ENCODE results near the gene CACHD1. TPM values are rescaled to one million over a fixed set of nuclear protein-coding genes. Genes with fewer than 3 reads are reported as not detected.

The CACHD1 gene
- polyA plus RNA-seq, 2 of the 4 experiments (the other 2 are of a cell fraction): 0.72 to 1.6 TPM

DNA sequence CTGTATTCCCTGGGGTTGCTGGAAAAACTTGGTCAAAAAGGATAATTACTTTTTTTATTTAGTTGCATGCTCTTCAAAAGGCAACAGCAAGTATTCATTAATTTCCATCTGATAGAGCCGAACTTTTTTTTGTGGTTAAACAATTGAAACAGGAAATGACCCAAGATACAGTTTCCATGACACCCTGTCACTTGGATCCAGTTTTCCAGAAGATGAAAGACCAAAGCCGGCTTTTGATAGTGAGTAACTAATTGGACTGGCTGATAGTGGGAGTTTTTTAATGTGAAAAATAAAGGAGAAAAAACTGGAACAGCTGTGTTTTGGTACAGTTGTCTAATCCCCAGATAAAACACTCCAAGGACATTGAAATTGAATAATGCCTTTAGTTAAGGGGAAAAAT is 33.0 kb downstream of the CACHD1 start:
- peaks cover 14% of the 10 kb centered on the region for H3K4me1 ChIP-seq
- DNase-seq (ENCODE audit: low read depth in 1 of 2, low spot score in 1 of 2): no peak
- TF ChIP-seq EHF (CRISPR knock-in tag; IDR thresholded peaks at IDR 0.05): no peak
- TF ChIP-seq ZFP36 (IDR thresholded peaks at IDR 0.05; ENCODE audit: borderline replicate concordance, partially characterized antibody): no peak
- no peak for TF ChIP-seq RAD21 (conservative IDR thresholded peaks at IDR 0.05 in 1 of 2, IDR thresholded peaks at IDR 0.05 in 1 of 2)
- TF ChIP-seq CBX2 (IDR thresholded peaks at IDR 0.05; ENCODE audit: borderline replicate concordance, low read depth): no peak
- TF ChIP-seq KDM1A (IDR thresholded peaks at IDR 0.05; ENCODE audit: low read depth): no peak
- TF ChIP-seq SMC3 (IDR thresholded peaks at IDR 0.05): no peak
- no peak for TF ChIP-seq USF2 (IDR thresholded peaks at IDR 0.05)
- no peak for TF ChIP-seq RFX5 (IDR thresholded peaks at IDR 0.05)
- no peak for TF ChIP-seq FOSB (CRISPR knock-in tag; IDR thresholded peaks at IDR 0.05)
- TF ChIP-seq TFCP2L1 (CRISPR knock-in tag; IDR thresholded peaks at IDR 0.05): no peak
- no peak for TF ChIP-seq KDM5A (IDR thresholded peaks at IDR 0.05)
- ChIA-PET POLR2A (no interaction called here), CTCF (interaction anchor here (0.6 kb wide), 1 partner anchor 29 kb away, joined by 4 read pairs; no protein-coding TSS in a partner anchor)
- 84% methylated on average over 2 of the region's 2 CpGs for WGBS (ENCODE audit: missing lambda C conversion rate)
- H3K4me2 ChIP-seq: no peak overlapping the region
- no peak for ATAC-seq
- H3K9me3 ChIP-seq: no peaks in the 10 kb centered on the region
- no peak overlapping the region for H3K27ac ChIP-seq
- no peak overlapping the region for H3K4me3 ChIP-seq
- no peak for FAIRE-seq

DNA sequence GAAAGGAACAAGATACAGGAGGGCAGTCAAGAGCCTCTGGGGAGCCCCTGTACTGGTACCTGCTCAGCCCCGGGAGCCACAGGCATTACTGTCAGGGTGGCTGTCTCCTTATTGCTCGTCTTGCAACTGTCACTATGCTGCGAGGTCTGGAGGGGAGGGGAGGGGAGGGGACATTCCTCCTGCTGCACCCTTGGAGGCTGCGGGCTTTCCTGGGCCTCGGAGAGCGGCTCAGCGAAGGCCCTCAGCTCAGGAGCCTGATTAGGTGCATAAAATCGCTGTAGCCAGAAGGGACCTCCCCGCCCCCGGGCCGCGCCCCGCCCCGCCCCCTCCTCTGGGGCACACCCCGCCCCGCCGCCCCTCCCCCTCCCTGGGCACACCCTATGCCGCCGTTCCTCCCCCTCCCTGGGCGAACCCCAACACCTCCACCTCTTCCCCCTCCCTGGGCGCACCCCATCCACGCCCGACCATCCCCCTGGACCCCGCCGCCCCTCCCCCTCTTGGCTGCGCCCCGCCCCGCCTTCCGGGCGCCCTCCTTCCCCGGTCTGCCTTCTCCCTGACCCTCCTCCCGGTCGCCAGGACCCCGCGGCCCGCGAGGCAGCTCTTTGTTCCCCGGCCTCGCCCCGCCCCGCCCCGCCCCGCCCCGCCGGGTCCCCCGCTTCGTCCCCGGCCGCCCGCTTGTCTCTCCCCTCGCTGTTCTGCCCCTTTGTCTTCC is 35.5 kb downstream of the CACHD1 start:
- ChIA-PET POLR2A (no interaction called here), CTCF (interaction anchor here (1.8 kb wide), 1 partner anchor 12 kb away, joined by 5 read pairs; no protein-coding TSS in a partner anchor)
- FAIRE-seq: no peak
- WGBS (ENCODE audit: missing lambda C conversion rate): 0% methylated on average over 2 of the region's 51 CpGs
- Histone ChIP-seq H3K4me1 (peaks cover 14% of the 10 kb centered on the region), H3K27ac (peak overlapping the region; percentile 67 to 93), H3K4me3 (peak overlapping the region; percentile 60), H3K9me3 (no peaks in the 10 kb centered on the region), H3K4me2 (peak overlapping the region; percentile 95)
- no peak for TF ChIP-seq BHLHE40 (IDR thresholded peaks at IDR 0.05; ENCODE audit: low read depth, low read length)
- TF ChIP-seq SREBF2 (IDR thresholded peaks at IDR 0.05): no peak
- TF ChIP-seq HOXB5 (CRISPR knock-in tag; IDR thresholded peaks at IDR 0.05): no peak
- TF ChIP-seq SMC3 (IDR thresholded peaks at IDR 0.05): no peak
- no peak for TF ChIP-seq ZC3H11A (IDR thresholded peaks at IDR 0.05)
- no peak for TF ChIP-seq HOXA7 (CRISPR knock-in tag; IDR thresholded peaks at IDR 0.05)
- no peak for TF ChIP-seq EHMT2 (IDR thresholded peaks at IDR 0.05; ENCODE audit: low read depth)
- TF ChIP-seq, protein P1, sequence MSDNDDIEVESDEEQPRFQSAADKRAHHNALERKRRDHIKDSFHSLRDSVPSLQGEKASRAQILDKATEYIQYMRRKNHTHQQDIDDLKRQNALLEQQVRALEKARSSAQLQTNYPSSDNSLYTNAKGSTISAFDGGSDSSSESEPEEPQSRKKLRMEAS (IDR thresholded peaks at IDR 0.05): no peak
- TF ChIP-seq MAFK (IDR thresholded peaks at IDR 0.05; ENCODE audit: partially characterized antibody): no peak
- no peak for TF ChIP-seq HES2 (IDR thresholded peaks at IDR 0.05)
- no peak for TF ChIP-seq RAD21 (conservative IDR thresholded peaks at IDR 0.05 in 1 of 2, IDR thresholded peaks at IDR 0.05 in 1 of 2)
- TF ChIP-seq BCL3 (IDR thresholded peaks at IDR 0.05): no peak
- no peak for TF ChIP-seq PHF8 (IDR thresholded peaks at IDR 0.05; ENCODE audit: borderline replicate concordance, low read depth)
- no peak for TF ChIP-seq JUNB (IDR thresholded peaks at IDR 0.05)
- no peak for TF ChIP-seq CHD4 (IDR thresholded peaks at IDR 0.05; ENCODE audit: borderline replicate concordance)
- no peak for TF ChIP-seq CBX8 (IDR thresholded peaks at IDR 0.05)
- TF ChIP-seq EHF (CRISPR knock-in tag; IDR thresholded peaks at IDR 0.05): no peak
- peak; percentile 14 to 34 for DNase-seq (ENCODE audit: low read depth in 1 of 2, low spot score in 1 of 2)
- peak; percentile 72 to 86 for ATAC-seq
